Measurements from ENCODE around the gene LHPP.

DNA sequence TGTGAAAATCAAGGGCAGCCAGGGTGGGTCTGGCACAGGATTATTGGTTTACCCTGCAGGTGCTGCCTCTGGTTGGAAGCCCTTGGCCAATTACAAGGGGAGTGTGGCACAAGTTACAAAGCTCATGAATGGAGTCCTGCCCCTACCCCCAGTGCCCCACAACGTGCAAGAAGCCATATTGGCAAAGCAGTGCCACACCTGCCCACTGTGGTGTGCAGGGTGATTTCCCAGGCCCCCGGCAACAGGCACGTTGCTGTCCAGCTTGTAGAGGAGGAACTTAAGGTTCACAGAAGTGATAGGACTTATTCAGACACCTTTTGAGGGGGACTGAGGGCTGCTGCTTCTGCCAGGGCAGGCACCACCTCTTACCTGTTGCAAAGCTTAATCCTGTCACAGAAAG is 11.4 kb downstream of the LHPP start:
- TF ChIP-seq, protein P1, sequence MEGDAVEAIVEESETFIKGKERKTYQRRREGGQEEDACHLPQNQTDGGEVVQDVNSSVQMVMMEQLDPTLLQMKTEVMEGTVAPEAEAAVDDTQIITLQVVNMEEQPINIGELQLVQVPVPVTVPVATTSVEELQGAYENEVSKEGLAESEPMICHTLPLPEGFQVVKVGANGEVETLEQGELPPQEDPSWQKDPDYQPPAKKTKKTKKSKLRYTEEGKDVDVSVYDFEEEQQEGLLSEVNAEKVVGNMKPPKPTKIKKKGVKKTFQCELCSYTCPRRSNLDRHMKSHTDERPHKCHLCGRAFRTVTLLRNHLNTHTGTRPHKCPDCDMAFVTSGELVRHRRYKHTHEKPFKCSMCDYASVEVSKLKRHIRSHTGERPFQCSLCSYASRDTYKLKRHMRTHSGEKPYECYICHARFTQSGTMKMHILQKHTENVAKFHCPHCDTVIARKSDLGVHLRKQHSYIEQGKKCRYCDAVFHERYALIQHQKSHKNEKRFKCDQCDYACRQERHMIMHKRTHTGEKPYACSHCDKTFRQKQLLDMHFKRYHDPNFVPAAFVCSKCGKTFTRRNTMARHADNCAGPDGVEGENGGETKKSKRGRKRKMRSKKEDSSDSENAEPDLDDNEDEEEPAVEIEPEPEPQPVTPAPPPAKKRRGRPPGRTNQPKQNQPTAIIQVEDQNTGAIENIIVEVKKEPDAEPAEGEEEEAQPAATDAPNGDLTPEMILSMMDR (tag by site-specific recombination; IDR thresholded peaks at IDR 0.05) = no peak
- no peak for TF ChIP-seq ZNF830 (tag by site-specific recombination; IDR thresholded peaks at IDR 0.05; ENCODE audit: low read depth)
- TF ChIP-seq ZNF747 (tag by site-specific recombination; IDR thresholded peaks at IDR 0.05) = no peak
